ENCODE results near the gene MTX1.

MTX1 gene

GRCh38 chr1:155169541-155169940 lies 39.0 kb upstream of the MTX1 start:
- H3K36me3 ChIP-seq (ENCODE audit: control insufficient read depth, low read depth, low read length), result peaks cover 16% of the 10 kb centered on the region
- no peaks in the 10 kb centered on the region for H3K9me3 ChIP-seq (ENCODE audit: control insufficient read depth, low read depth, low read length)
- no peak overlapping the region for H3K4me3 ChIP-seq (ENCODE audit: low read length)
- peaks cover 23% of the 10 kb centered on the region for H3K4me1 ChIP-seq (ENCODE audit: control insufficient read depth, low read depth, low read length)
- no peaks in the 10 kb centered on the region for H3K27me3 ChIP-seq (ENCODE audit: control insufficient read depth, insufficient read depth, low read length)
- no peak overlapping the region for H3K9ac ChIP-seq (ENCODE audit: low read length)
- H3K27ac ChIP-seq (ENCODE audit: low read length), result no peak overlapping the region

DNA sequence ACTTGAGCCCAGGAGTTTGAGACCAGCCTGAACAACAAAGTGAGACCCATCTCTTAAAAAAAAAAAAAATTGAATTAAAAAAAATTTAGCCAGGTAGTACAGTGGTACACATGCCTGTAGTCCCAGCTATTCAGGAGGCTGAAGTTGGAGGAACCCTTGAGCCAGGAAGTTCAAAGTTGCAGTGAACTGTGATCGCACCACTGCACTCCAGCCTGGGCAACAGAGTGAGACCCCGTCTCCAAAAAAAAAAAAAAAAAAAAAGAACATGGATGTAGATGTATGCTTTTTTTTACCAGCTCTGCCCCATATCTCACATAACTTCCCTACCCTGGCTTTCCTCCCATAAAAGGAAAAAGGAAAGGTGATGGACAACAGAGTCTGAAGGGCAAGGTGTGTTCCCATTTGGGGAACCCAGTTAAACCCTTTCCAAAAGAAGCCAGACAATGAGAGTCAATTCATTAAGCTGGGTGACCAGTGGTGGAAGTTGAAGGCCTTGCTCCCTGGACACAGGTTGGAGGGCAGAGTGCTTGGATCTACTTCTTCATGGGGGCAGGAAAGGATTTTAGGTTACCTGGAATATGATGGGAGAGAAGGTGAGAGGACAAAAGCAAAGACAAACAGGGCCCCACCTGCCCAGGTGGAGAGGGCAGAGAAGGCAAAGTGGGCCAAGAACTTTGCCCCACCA lies 38.3 kb upstream of the MTX1 start:
- Histone ChIP-seq H3K4me1 (ENCODE audit: control insufficient read depth, low read depth, low read length) (peaks cover 23% of the 10 kb centered on the region), H3K36me3 (ENCODE audit: control insufficient read depth, low read depth, low read length) (peaks cover 16% of the 10 kb centered on the region), H3K27me3 (ENCODE audit: control insufficient read depth, insufficient read depth, low read length) (no peaks in the 10 kb centered on the region), H3K9ac (ENCODE audit: low read length) (no peak overlapping the region), H3K27ac (ENCODE audit: low read length) (no peak overlapping the region), H3K4me3 (ENCODE audit: low read length) (no peak overlapping the region), H3K9me3 (ENCODE audit: control insufficient read depth, low read depth, low read length) (no peaks in the 10 kb centered on the region)

DNA sequence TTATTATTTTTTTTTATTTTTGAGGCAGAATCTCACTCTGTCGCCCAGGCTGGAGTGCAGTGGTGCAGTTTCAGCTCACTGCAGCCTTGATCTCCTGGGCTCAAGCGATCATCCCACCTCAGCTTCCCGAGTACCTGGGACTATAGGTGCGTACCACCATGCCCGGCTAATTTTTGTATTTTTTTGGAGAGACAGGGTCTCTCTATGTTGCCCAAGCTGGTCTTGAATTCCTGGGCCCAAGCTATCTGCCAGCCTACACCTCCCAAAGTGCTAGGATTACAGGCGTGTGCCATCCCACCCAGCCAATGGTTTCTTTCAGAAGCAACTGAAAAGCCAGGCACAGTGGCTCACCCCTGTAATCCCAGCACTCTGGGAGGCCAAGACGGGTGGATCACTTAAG lies 37.7 kb upstream of the MTX1 start:
- Histone ChIP-seq H3K9ac (ENCODE audit: low read length) (no peak overlapping the region), H3K36me3 (ENCODE audit: control insufficient read depth, low read depth, low read length) (peaks cover 16% of the 10 kb centered on the region), H3K27me3 (ENCODE audit: control insufficient read depth, insufficient read depth, low read length) (no peaks in the 10 kb centered on the region), H3K4me1 (ENCODE audit: control insufficient read depth, low read depth, low read length) (peaks cover 21% of the 10 kb centered on the region), H3K4me3 (ENCODE audit: low read length) (no peak overlapping the region), H3K9me3 (ENCODE audit: control insufficient read depth, low read depth, low read length) (no peaks in the 10 kb centered on the region), H3K27ac (ENCODE audit: low read length) (no peak overlapping the region)

GRCh38 chr1:155171836-155172731 lies 36.4 kb upstream of the MTX1 start:
- Histone ChIP-seq H3K9me3 (ENCODE audit: control insufficient read depth, low read depth, low read length) (no peaks in the 10 kb centered on the region), H3K9ac (ENCODE audit: low read length) (peak overlapping the region; percentile 84), H3K36me3 (ENCODE audit: control insufficient read depth, low read depth, low read length) (peaks cover 20% of the 10 kb centered on the region), H3K4me3 (ENCODE audit: low read length) (peak overlapping the region; percentile 94), H3K4me1 (ENCODE audit: control insufficient read depth, low read depth, low read length) (peaks cover 12% of the 10 kb centered on the region), H3K27me3 (ENCODE audit: control insufficient read depth, insufficient read depth, low read length) (no peaks in the 10 kb centered on the region), H3K27ac (ENCODE audit: low read length) (peak overlapping the region; percentile 21)

- Histone ChIP-seq H3K4me1 (ENCODE audit: control insufficient read depth, low read depth, low read length) (peaks cover 11% of the 10 kb centered on the region), H3K9me3 (ENCODE audit: control insufficient read depth, low read depth, low read length) (no peaks in the 10 kb centered on the region), H3K27me3 (ENCODE audit: control insufficient read depth, insufficient read depth, low read length) (no peaks in the 10 kb centered on the region), H3K4me3 (ENCODE audit: low read length) (peak within 1 kb of the TSS; percentile 94), H3K9ac (ENCODE audit: low read length) (peak within 1 kb of the TSS; percentile 84), H3K27ac (ENCODE audit: low read length) (peak within 1 kb of the TSS; percentile 21), H3K36me3 (ENCODE audit: control insufficient read depth, low read depth, low read length) (peaks cover 28% of the 10 kb centered on the region)
These were observed 35.6 kb upstream of the MTX1 start, which contains the start of gene KRTCAP2 for GRCh38 chr1:155172732-155173477. TSS of gene KRTCAP2 (minus strand) at chr1:155173304. CDS start at chr1:155173224, 80 bp downstream.

DNA sequence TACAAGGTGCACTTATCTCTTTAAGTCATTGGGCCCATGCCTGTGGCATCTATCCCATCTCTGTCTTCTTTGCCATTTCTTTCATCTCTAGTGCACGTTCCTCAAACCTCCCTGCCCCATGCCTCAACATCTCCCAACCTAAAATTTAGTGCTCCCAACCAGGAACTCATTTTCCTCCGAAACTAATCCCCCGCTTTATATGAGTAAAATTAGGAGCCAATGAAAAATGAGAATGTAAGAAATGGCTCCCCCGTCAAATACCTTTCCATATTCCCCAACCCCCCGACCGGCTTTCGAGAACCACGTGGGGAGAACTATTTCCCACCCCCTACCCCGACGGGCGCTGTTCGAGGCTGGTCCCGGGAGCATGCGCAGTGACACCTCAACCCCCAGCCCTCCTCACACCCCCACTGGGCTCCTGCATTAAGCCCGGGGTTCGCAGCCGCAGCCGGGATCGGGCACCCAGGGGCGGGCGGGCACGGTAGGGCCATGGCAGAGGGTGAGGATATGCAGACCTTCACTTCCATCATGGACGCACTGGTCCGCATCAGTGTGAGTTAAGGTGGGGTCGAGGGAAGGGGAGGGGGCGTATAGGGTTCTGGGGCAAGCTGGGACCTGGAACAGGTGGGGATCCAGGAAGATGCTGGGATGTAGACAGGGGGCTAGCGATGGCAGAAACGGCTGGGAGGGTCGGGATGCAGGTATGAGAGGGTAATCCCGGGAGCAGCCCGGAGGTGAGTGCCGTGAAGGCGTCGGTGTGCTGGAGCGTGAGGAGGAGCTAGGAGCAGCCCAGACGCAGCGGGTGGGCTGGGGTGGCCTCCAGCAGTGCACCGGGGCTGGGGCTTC lies 34.8 kb upstream of the MTX1 start, which contains the start of gene TRIM46:
TRIM46 (plus strand) TSS at position 372 of the 846 bp plus-strand sequence; CDS start at position 490, 118 bp downstream.
- Histone ChIP-seq H3K36me3 (ENCODE audit: control insufficient read depth, low read depth, low read length) (peaks cover 33% of the 10 kb centered on the region), H3K27ac (ENCODE audit: low read length) (peak within 1 kb of the TSS; percentile 21), H3K4me1 (ENCODE audit: control insufficient read depth, low read depth, low read length) (peaks cover 11% of the 10 kb centered on the region), H3K27me3 (ENCODE audit: control insufficient read depth, insufficient read depth, low read length) (no peaks in the 10 kb centered on the region), H3K9ac (ENCODE audit: low read length) (peak within 1 kb of the TSS; percentile 84), H3K9me3 (ENCODE audit: control insufficient read depth, low read depth, low read length) (no peaks in the 10 kb centered on the region), H3K4me3 (ENCODE audit: low read length) (peak within 1 kb of the TSS; percentile 94)

GRCh38 chr1:155174324-155175280 lies 33.9 kb upstream of the MTX1 start:
- Histone ChIP-seq H3K4me1 (ENCODE audit: control insufficient read depth, low read depth, low read length) (peaks cover 11% of the 10 kb centered on the region), H3K36me3 (ENCODE audit: control insufficient read depth, low read depth, low read length) (peaks cover 29% of the 10 kb centered on the region), H3K4me3 (ENCODE audit: low read length) (peak overlapping the region; percentile 94), H3K27me3 (ENCODE audit: control insufficient read depth, insufficient read depth, low read length) (no peaks in the 10 kb centered on the region), H3K9ac (ENCODE audit: low read length) (peak overlapping the region; percentile 84), H3K27ac (ENCODE audit: low read length) (no peak overlapping the region), H3K9me3 (ENCODE audit: control insufficient read depth, low read depth, low read length) (no peaks in the 10 kb centered on the region)

GRCh38 chr1:155175281-155175926 lies 33.1 kb upstream of the MTX1 start:
- peaks cover 28% of the 10 kb centered on the region for H3K36me3 ChIP-seq (ENCODE audit: control insufficient read depth, low read depth, low read length)
- no peaks in the 10 kb centered on the region for H3K9me3 ChIP-seq (ENCODE audit: control insufficient read depth, low read depth, low read length)
- no peak overlapping the region for H3K27ac ChIP-seq (ENCODE audit: low read length)
- H3K4me3 ChIP-seq (ENCODE audit: low read length), result peak overlapping the region; percentile 94
- peak overlapping the region; percentile 84 for H3K9ac ChIP-seq (ENCODE audit: low read length)
- no peaks in the 10 kb centered on the region for H3K27me3 ChIP-seq (ENCODE audit: control insufficient read depth, insufficient read depth, low read length)
- peaks cover 11% of the 10 kb centered on the region for H3K4me1 ChIP-seq (ENCODE audit: control insufficient read depth, low read depth, low read length)

- Histone ChIP-seq H3K4me3 (ENCODE audit: low read length) (no peak overlapping the region), H3K4me1 (ENCODE audit: control insufficient read depth, low read depth, low read length) (peaks cover 11% of the 10 kb centered on the region), H3K27me3 (ENCODE audit: control insufficient read depth, insufficient read depth, low read length) (no peaks in the 10 kb centered on the region), H3K27ac (ENCODE audit: low read length) (no peak overlapping the region), H3K9ac (ENCODE audit: low read length) (no peak overlapping the region), H3K36me3 (ENCODE audit: control insufficient read depth, low read depth, low read length) (peaks cover 27% of the 10 kb centered on the region), H3K9me3 (ENCODE audit: control insufficient read depth, low read depth, low read length) (no peaks in the 10 kb centered on the region)
These were observed 32.5 kb upstream of the MTX1 start for GRCh38 chr1:155175927-155176371.
